ENCODE results near the gene RGCC.

RGCC gene

DNA sequence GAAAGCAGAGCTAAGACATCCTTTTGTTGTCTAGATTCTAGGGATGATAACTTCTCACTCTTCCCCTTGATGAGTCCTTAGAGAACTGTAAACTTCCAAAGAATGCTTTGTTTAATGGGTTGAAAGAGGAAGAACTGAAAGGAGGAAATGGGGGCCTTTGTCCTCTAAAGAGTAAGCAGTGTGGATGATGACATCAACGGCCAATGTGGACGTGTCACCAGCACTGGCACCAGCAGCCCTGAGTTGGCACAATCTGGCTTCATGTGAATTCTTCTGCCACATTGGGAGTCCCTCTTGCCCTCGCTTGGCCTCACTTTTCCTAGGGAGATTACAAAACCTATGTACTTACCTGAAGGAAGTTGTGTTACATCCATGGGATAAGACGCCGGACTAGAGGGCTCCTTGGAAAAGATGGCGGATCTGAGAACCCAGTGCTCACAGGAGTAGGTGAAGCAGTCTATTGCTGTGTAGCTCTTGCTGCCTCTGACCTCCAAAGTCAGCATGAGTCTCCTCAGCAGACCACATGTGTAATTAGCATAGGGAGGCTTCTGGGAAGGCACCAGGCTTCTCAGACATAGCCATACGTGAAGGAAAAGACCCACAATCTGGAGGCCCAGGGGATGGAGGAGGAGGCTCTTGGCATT, 62.8 kb downstream of the RGCC start:
- Histone ChIP-seq H3K27ac (ENCODE audit: low read depth, low read length) (no peak overlapping the region), H3K4me3 (ENCODE audit: low read depth in 1 of 2, low read length in 2 of 2) (no peak overlapping the region), H3K27me3 (ENCODE audit: control insufficient read depth in 1 of 2, insufficient read depth in 2 of 2, low read length in 2 of 2) (no peaks in the 10 kb centered on the region), H3K4me1 (ENCODE audit: insufficient read depth, low read length) (no peaks in the 10 kb centered on the region), H3K9ac (ENCODE audit: low read length) (no peak overlapping the region), H3K9me3 (ENCODE audit: low read length) (no peaks in the 10 kb centered on the region), H3K36me3 (ENCODE audit: insufficient read depth, low read length) (no peaks in the 10 kb centered on the region)
